ENCODE measurements around the gene MAZ.
A peak's percentile ranks its signal among the peaks of the same experiment; 100 is the strongest.

GRCh38 chr16:29784901-29785500 is 21.3 kb upstream of the MAZ start:
- TF ChIP-seq RARG (CRISPR knock-in tag; IDR thresholded peaks at IDR 0.05; ENCODE audit: low read depth) (no peak), CEBPG (CRISPR knock-in tag; IDR thresholded peaks at IDR 0.05) (peak; percentile 51; the same call in 1 of the 2 replicates), ZNF280B (CRISPR knock-in tag; IDR thresholded peaks at IDR 0.05; ENCODE audit: borderline replicate concordance) (peak; percentile 76; the same call in 1 of the 2 replicates), FOSL2 (CRISPR knock-in tag; IDR thresholded peaks at IDR 0.05) (peak; percentile 55), DBP (CRISPR knock-in tag; IDR thresholded peaks at IDR 0.05; ENCODE audit: not compliant biosample characterization) (no peak), SMAD1 (CRISPR knock-in tag; IDR thresholded peaks at IDR 0.05; ENCODE audit: borderline replicate concordance, low read depth) (no peak), ZNF780A (CRISPR knock-in tag; IDR thresholded peaks at IDR 0.05) (0 out of 2 replicates have a peak, but pooled peaks have one; percentile 22)

Measured in HepG2 (cell line).